HCT116 (cell line): ENCODE data around the gene ADAM11.
"Not testable (repeated sequence)": the region's sequence is repeated elsewhere in the genome, so short reads cannot be mapped to it uniquely, and the experiment has no call there.

Experiments
- ELF1 ChIP-seq: IDR thresholded peaks from 2 replicates; pipeline ENCODE4 v1.6.1; 2012; ENCODE audit warnings: low read depth, borderline replicate concordance
- EZH2 ChIP-seq: fragments of 200-600 bp; sonication (generic); IDR thresholded peaks from 2 replicates; pipeline ENCODE4 v1.6.1; 2017; ENCODE audit warnings: antibody characterized with exemption, mixed run types
- FOSL1 ChIP-seq: IDR thresholded peaks from 2 replicates; pipeline ENCODE4 v1.6.1; 2012; ENCODE audit warnings: low read depth
- TF ChIP-seq, protein P1 (sequence below): IDR thresholded peaks from 2 replicates; pipeline ENCODE4 v1.6.1; 2012
- TF ChIP-seq, protein P2 (sequence below), 3 experiments: fragments of 200-600 bp in 1 of 3; sonication (generic) in 1 of 3; IDR thresholded peaks in 2 of 3; conservative IDR thresholded peaks in 1 of 3; 2 replicates each; pipeline ENCODE4 v1.5.1; 2012 to 2017; ENCODE audit warnings: low read depth in 2 of 3, low read length in 2 of 3, antibody characterized with exemption in 1 of 3, borderline replicate concordance in 1 of 3, control low read depth in 1 of 3, mild to moderate bottlenecking in 1 of 3, mixed read lengths in 1 of 3, mixed run types in 1 of 3, moderate library complexity in 1 of 3; ENCODE audit not compliant: insufficient read depth in 1 of 3
- TF ChIP-seq, protein P3 (sequence below): IDR thresholded peaks from 2 replicates; pipeline ENCODE4 v1.6.1; 2012; ENCODE audit warnings: low read depth

DNA sequence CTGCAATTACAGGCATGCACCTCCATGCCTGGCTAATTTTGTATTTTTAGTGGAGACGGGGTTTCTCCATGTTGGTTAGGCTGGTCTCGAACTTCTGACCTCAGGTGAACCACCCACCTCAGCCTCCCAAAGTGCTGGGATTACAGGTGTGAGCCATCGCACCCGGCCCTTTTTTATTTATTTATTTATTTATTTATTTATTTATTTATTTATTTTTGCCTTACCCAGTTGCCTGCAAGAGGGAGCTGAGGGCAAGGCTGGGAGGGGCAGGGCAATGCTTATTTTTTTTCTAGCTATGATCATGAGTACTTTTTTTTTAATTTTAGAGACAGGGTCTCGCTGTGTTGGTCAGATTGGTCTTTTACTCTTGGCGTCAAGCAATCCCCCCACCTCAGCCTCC, 32.7 kb upstream of the ADAM11 start:
- TF ChIP-seq, protein P1, sequence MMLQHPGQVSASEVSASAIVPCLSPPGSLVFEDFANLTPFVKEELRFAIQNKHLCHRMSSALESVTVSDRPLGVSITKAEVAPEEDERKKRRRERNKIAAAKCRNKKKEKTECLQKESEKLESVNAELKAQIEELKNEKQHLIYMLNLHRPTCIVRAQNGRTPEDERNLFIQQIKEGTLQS, result not testable (repeated sequence)
- TF ChIP-seq, protein P2, sequence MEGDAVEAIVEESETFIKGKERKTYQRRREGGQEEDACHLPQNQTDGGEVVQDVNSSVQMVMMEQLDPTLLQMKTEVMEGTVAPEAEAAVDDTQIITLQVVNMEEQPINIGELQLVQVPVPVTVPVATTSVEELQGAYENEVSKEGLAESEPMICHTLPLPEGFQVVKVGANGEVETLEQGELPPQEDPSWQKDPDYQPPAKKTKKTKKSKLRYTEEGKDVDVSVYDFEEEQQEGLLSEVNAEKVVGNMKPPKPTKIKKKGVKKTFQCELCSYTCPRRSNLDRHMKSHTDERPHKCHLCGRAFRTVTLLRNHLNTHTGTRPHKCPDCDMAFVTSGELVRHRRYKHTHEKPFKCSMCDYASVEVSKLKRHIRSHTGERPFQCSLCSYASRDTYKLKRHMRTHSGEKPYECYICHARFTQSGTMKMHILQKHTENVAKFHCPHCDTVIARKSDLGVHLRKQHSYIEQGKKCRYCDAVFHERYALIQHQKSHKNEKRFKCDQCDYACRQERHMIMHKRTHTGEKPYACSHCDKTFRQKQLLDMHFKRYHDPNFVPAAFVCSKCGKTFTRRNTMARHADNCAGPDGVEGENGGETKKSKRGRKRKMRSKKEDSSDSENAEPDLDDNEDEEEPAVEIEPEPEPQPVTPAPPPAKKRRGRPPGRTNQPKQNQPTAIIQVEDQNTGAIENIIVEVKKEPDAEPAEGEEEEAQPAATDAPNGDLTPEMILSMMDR (IDR thresholded peaks at IDR 0.05 in 2 of 3, conservative IDR thresholded peaks at IDR 0.05 in 1 of 3; ENCODE audit: borderline replicate concordance in 1 of 3, insufficient read depth in 1 of 3, low read depth in 2 of 3, low read length in 2 of 3), result not testable (repeated sequence)
- not testable (repeated sequence) for TF ChIP-seq ELF1, EZH2, FOSL1
- TF ChIP-seq, protein P3, sequence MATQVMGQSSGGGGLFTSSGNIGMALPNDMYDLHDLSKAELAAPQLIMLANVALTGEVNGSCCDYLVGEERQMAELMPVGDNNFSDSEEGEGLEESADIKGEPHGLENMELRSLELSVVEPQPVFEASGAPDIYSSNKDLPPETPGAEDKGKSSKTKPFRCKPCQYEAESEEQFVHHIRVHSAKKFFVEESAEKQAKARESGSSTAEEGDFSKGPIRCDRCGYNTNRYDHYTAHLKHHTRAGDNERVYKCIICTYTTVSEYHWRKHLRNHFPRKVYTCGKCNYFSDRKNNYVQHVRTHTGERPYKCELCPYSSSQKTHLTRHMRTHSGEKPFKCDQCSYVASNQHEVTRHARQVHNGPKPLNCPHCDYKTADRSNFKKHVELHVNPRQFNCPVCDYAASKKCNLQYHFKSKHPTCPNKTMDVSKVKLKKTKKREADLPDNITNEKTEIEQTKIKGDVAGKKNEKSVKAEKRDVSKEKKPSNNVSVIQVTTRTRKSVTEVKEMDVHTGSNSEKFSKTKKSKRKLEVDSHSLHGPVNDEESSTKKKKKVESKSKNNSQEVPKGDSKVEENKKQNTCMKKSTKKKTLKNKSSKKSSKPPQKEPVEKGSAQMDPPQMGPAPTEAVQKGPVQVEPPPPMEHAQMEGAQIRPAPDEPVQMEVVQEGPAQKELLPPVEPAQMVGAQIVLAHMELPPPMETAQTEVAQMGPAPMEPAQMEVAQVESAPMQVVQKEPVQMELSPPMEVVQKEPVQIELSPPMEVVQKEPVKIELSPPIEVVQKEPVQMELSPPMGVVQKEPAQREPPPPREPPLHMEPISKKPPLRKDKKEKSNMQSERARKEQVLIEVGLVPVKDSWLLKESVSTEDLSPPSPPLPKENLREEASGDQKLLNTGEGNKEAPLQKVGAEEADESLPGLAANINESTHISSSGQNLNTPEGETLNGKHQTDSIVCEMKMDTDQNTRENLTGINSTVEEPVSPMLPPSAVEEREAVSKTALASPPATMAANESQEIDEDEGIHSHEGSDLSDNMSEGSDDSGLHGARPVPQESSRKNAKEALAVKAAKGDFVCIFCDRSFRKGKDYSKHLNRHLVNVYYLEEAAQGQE, result not testable (repeated sequence)
